SU-DHL-6 (cell line): ENCODE data around the gene IFNA13.

Source experiments
- CTCF ChIP-seq: fragments of 200-600 bp; sonication (generic); IDR thresholded peaks from one replicate; pipeline ENCODE4 v1.5.1; 2017; ENCODE audit warnings: antibody characterized with exemption, mild to moderate bottlenecking, low read length, moderate library complexity; ENCODE audit not compliant: insufficient read depth, poor library complexity, severe bottlenecking
- EZH2phosphoT487 ChIP-seq: fragments of 200-600 bp; sonication (generic), shearing (Covaris generic); conservative IDR thresholded peaks from 2 replicates; pipeline ENCODE4 v1.6.1; 2018; ENCODE audit warnings: mild to moderate bottlenecking, antibody characterized with exemption, low read length, moderate library complexity, mixed read lengths

- TF ChIP-seq CTCF, result no peak
- TF ChIP-seq EZH2phosphoT487, result no peak
These were observed 17.1 kb downstream of the IFNA13 start, which contains the start of gene IFNA6 for GRCh38 chr9:21350787-21351186.
